Embryonic facial prominence (tissue), 1 donor: ENCODE data around the gene TGFB2.

ENCODE experiments used
- DNase-seq: peaks from one replicate; pipeline ENCODE4 v3.0.0-alpha.2; 2016; ENCODE audit errors: extremely low spot score

TGFB2 gene

GRCh38 chr1:218361298-218362065 lies 16.3 kb downstream of the TGFB2 start:
- DNase-seq: no peak

- DNase-seq: no peak
These were observed 17.4 kb downstream of the TGFB2 start for GRCh38 chr1:218362418-218363076.

GRCh38 chr1:218363141-218363540 lies 18.0 kb downstream of the TGFB2 start:
- no peak for DNase-seq

GRCh38 chr1:218364028-218364710 lies 19.0 kb downstream of the TGFB2 start:
- no peak for DNase-seq

GRCh38 chr1:218365226-218365999 lies 20.3 kb downstream of the TGFB2 start:
- no peak for DNase-seq

- DNase-seq: no peak
These were observed 21.4 kb downstream of the TGFB2 start for GRCh38 chr1:218366322-218367052.

- DNase-seq: no peak
These were observed 22.0 kb downstream of the TGFB2 start for GRCh38 chr1:218367118-218367517.

- no peak for DNase-seq
These were observed 23.6 kb downstream of the TGFB2 start for GRCh38 chr1:218368686-218369085.

- no peak for DNase-seq
These were observed 24.8 kb downstream of the TGFB2 start for GRCh38 chr1:218369688-218370511.

GRCh38 chr1:218371927-218372672 lies 27.0 kb downstream of the TGFB2 start:
- no peak for DNase-seq

- DNase-seq: no peak
These were observed 29.5 kb downstream of the TGFB2 start for GRCh38 chr1:218374401-218375353.

- DNase-seq: no peak
These were observed 31.6 kb downstream of the TGFB2 start for GRCh38 chr1:218376722-218377121.

- DNase-seq: no peak
These were observed 32.1 kb downstream of the TGFB2 start for GRCh38 chr1:218377143-218377660.

- peak; percentile 32 for DNase-seq
These were observed 35.2 kb downstream of the TGFB2 start for GRCh38 chr1:218380125-218380977.

GRCh38 chr1:218382261-218382660 lies 37.1 kb downstream of the TGFB2 start:
- no peak for DNase-seq

GRCh38 chr1:218383051-218383450 lies 37.9 kb downstream of the TGFB2 start:
- DNase-seq: no peak

- DNase-seq: no peak
These were observed 38.5 kb downstream of the TGFB2 start for GRCh38 chr1:218383681-218384080.
